Right cardiac atrium (tissue), 5 donors: ENCODE data around the gene RILPL2. TPM values are rescaled to one million over a fixed set of nuclear protein-coding genes. Genes with fewer than 3 reads are reported as not detected.
"Not testable (repeated sequence)": the region's sequence is repeated elsewhere in the genome, so short reads cannot be mapped to it uniquely, and the experiment has no call there.

Source experiments
- ATAC-seq, 2 donors: fragments of 200-7000 bp; cut with Tn5 transposase; one replicate each; pipeline versions ENCODE4 v1.8.0 to v1.9.1; 2020; ENCODE audit warnings: moderate library complexity in 2 of 2, mild to moderate bottlenecking in 1 of 2
- DNase-seq, 3 donors: peaks; one replicate each; pipeline ENCODE4 v3.0.0-alpha.2; 2020
- H3K27ac ChIP-seq: one replicate; pipeline ENCODE4 v1.5.1; 2013; ENCODE audit warnings: mild to moderate bottlenecking, low read length, control low read depth, moderate library complexity
- H3K27me3 ChIP-seq: one replicate; pipeline ENCODE4 v1.6.1; 2013; ENCODE audit not compliant: control insufficient read depth, insufficient read depth
- H3K4me1 ChIP-seq: one replicate; pipeline ENCODE4 v1.6.1; 2013; ENCODE audit warnings: low read length; ENCODE audit not compliant: control insufficient read depth, insufficient read depth
- H3K4me3 ChIP-seq: one replicate; pipeline ENCODE4 v1.5.1; 2013; ENCODE audit warnings: low read length, control low read depth
- H3K9me3 ChIP-seq: one replicate; pipeline ENCODE4 v1.6.1; 2013; ENCODE audit warnings: low read length; ENCODE audit not compliant: control insufficient read depth
- WGBS: extraction: QIAGEN DNeasy Blood & Tissue Kit; methylation state at CpG from one replicate; pipeline ENCODE4 v1.1.7; 2013; 5-methylcytosine and 5-hydroxymethylcytosine counted together
- intact Hi-C, 4 donors: fragments of 100-400 bp; cut with DNase I; formaldehyde crosslinking; loops; one replicate each; pipeline versions ENCODE4 v1.11.0 to v1.14.0; 2022 to 2023
- polyA plus RNA-seq: library from polyadenylated mRNA; stranded (reverse); fragments of 200-250 nt; gene quantifications from one replicate; pipeline ENCODE4 v1.2.3, GENCODE V29; 2013
- total RNA-seq, 4 donors: library from RNA; stranded (reverse); fragmentation: NEBNext Ultra II Directional; extraction: Animal tissue kit (Norgen Biotek cat#: 25700); gene quantifications; one replicate each; pipeline ENCODE4 v1.2.1, GENCODE V29; 2021
- donor health status: healthy with polysubstance abuse.
- donor health status: DM: no; HTN: yes; CAD: no.
- donor health status: DM: no; HTN: no; CAD: no.
- donor health status: DM: no; HTN: yes; CAD: no; lungs with severe emphysema.
- donor health status: DM: yes; HTN: yes; CAD: no.

The RILPL2 gene
- total and polyA plus RNA-seq, 5 donors = 3.4 to 4.3 (median 3.9) TPM

- WGBS = 98% methylated on average over 8 of the region's 8 CpGs
- ATAC-seq, DNase-seq: not testable (repeated sequence)
Observed at GRCh38 chr12:123429101-123429500, 7.4 kb downstream of the RILPL2 start.

GRCh38 chr12:123428591-123428990, 7.9 kb downstream of the RILPL2 start:
- intact Hi-C loops = no loop called here
- H3K9me3 ChIP-seq = no peaks in the 10 kb centered on the region
- DNase-seq (no peak), ATAC-seq (no peak)
- H3K4me3 ChIP-seq = no peak overlapping the region
- 91% methylated on average over 6 of the region's 6 CpGs for WGBS
- no peaks in the 10 kb centered on the region for H3K27me3 ChIP-seq
- H3K4me1 ChIP-seq = peaks cover 2% of the 10 kb centered on the region
- no peak overlapping the region for H3K27ac ChIP-seq

More at GRCh38 chr12:123429101-123429500, 7.4 kb downstream of the RILPL2 start:
- H3K27ac ChIP-seq, H3K27me3 ChIP-seq, H3K9me3 ChIP-seq, intact Hi-C loops, H3K4me1 ChIP-seq, H3K4me3 ChIP-seq: not testable (repeated sequence)

GRCh38 chr12:123427036-123427769, 9.3 kb downstream of the RILPL2 start:
- Histone ChIP-seq H3K27me3 (no peaks in the 10 kb centered on the region), H3K9me3 (no peaks in the 10 kb centered on the region), H3K27ac (no peak overlapping the region), H3K4me3 (no peak overlapping the region), H3K4me1 (no peaks in the 10 kb centered on the region)
- 96% methylated on average over 8 of the region's 8 CpGs for WGBS
- ATAC-seq = no peak
- intact Hi-C loops = no loop called here
- DNase-seq = no peak

- 95% methylated on average over 2 of the region's 2 CpGs for WGBS
- no peak for DNase-seq
- H3K9me3 ChIP-seq = no peaks in the 10 kb centered on the region
Observed at GRCh38 chr12:123421314-123421713, 15.2 kb downstream of the RILPL2 start.

GRCh38 chr12:123410041-123410412, 26.5 kb downstream of the RILPL2 start:
- WGBS = 92% methylated on average over 5 of the region's 5 CpGs
- Histone ChIP-seq H3K4me1 (no peaks in the 10 kb centered on the region), H3K27ac (no peak overlapping the region), H3K4me3 (no peak overlapping the region), H3K27me3 (no peaks in the 10 kb centered on the region), H3K9me3 (no peaks in the 10 kb centered on the region)
- DNase-seq (no peak), ATAC-seq (no peak)
- intact Hi-C loops = no loop called here

More at GRCh38 chr12:123421314-123421713, 15.2 kb downstream of the RILPL2 start:
- no peak overlapping the region for H3K4me3 ChIP-seq
- intact Hi-C loops = no loop called here
- no peak for ATAC-seq
- no peaks in the 10 kb centered on the region for H3K27me3 ChIP-seq
- no peak overlapping the region for H3K27ac ChIP-seq
- no peaks in the 10 kb centered on the region for H3K4me1 ChIP-seq

- WGBS = 88% methylated on average over 11 of the region's 11 CpGs
Observed at GRCh38 chr12:123409284-123410040, 27.0 kb downstream of the RILPL2 start.

GRCh38 chr12:123408619-123409018, 27.9 kb downstream of the RILPL2 start:
- H3K27me3 ChIP-seq, H3K4me1 ChIP-seq, intact Hi-C loops, H3K4me3 ChIP-seq, H3K9me3 ChIP-seq, H3K27ac ChIP-seq, DNase-seq: not testable (repeated sequence)
- WGBS = 92% methylated on average over 7 of the region's 7 CpGs
- ATAC-seq = peak in 1 of 2 donors; percentile 6

More at GRCh38 chr12:123409284-123410040, 27.0 kb downstream of the RILPL2 start:
- H3K9me3 ChIP-seq, DNase-seq, H3K4me3 ChIP-seq, ATAC-seq, H3K4me1 ChIP-seq, H3K27me3 ChIP-seq, H3K27ac ChIP-seq, intact Hi-C loops: not testable (repeated sequence)

- H3K4me1 ChIP-seq, H3K27ac ChIP-seq, H3K4me3 ChIP-seq, ATAC-seq, intact Hi-C loops, DNase-seq, H3K27me3 ChIP-seq, H3K9me3 ChIP-seq: not testable (repeated sequence)
- WGBS = 67% methylated on average over 15 of the region's 15 CpGs
Observed at GRCh38 chr12:123407934-123408333, 28.6 kb downstream of the RILPL2 start.

- H3K27me3 ChIP-seq, H3K4me1 ChIP-seq, H3K27ac ChIP-seq, DNase-seq, H3K9me3 ChIP-seq, H3K4me3 ChIP-seq, ATAC-seq, intact Hi-C loops: not testable (repeated sequence)
- 94% methylated on average over 13 of the region's 15 CpGs for WGBS
Observed at GRCh38 chr12:123407269-123407668, 29.2 kb downstream of the RILPL2 start.

- Histone ChIP-seq H3K4me1 (no peaks in the 10 kb centered on the region), H3K4me3 (no peak overlapping the region), H3K27ac (no peak overlapping the region), H3K27me3 (no peaks in the 10 kb centered on the region), H3K9me3 (no peaks in the 10 kb centered on the region)
- DNase-seq (no peak), ATAC-seq (no peak)
- 87% methylated on average over 9 of the region's 9 CpGs for WGBS
- intact Hi-C loops = no loop called here
Observed at GRCh38 chr12:123404581-123404980, 31.9 kb downstream of the RILPL2 start.
